HEK293 (cell line): Measurements from ENCODE around the gene WARS2.

Experiments used
- CTCF ChIA-PET: fragments of 350-600 bp; formaldehyde crosslinking; extraction: SDS; loops from one replicate; lab custom pipeline; 2021; ENCODE audit warnings: antibody characterized with exemption; lab: Yijun Ruan, JAX
- POLR2A ChIA-PET: fragments of 300-600 bp; formaldehyde crosslinking; extraction: SDS; loops from one replicate; lab custom pipeline; 2020; ENCODE audit warnings: antibody characterized with exemption, inconsistent platforms; lab: Yijun Ruan, JAX
- H3K27ac ChIP-seq: fragments of 200-500 bp; sonication (Bioruptor generic); 2 replicates; pipeline ENCODE4 v1.5.1; 2014; ENCODE audit warnings: low read depth, low read length, control low read depth, inconsistent platforms; ENCODE audit errors: extremely low read depth
- H3K36me3 ChIP-seq, 2 experiments: fragments of 200-500 bp in 1 of 2; sonication (Bioruptor generic) in 1 of 2; 1 replicate in 1 of 2; 2 replicates in 1 of 2; pipeline ENCODE4 v1.5.1; 2014 to 2017; ENCODE audit warnings: inconsistent platforms in 2 of 2, low read length in 2 of 2; ENCODE audit not compliant: control insufficient read depth in 2 of 2, insufficient read depth in 1 of 2
- H3K4me1 ChIP-seq: fragments of 200-500 bp; sonication (Bioruptor generic); 2 replicates; pipeline ENCODE4 v1.5.1; 2014; ENCODE audit warnings: mild to moderate bottlenecking, low read length, inconsistent platforms; ENCODE audit not compliant: control insufficient read depth, insufficient read depth
- H3K4me3 ChIP-seq: 2 replicates; pipeline ENCODE4 v1.5.1; 2011; ENCODE audit warnings: low read depth, mild to moderate bottlenecking, control low read depth, low read length, moderate library complexity
- H3K9me3 ChIP-seq: fragments of 200-500 bp; sonication (Bioruptor generic); 2 replicates; pipeline ENCODE4 v1.5.1; 2014; ENCODE audit warnings: low read depth, low read length, inconsistent platforms; ENCODE audit not compliant: control insufficient read depth, insufficient read depth
- GLIS2 ChIP-seq: fragments of 450-650 bp; formaldehyde crosslinking; IDR thresholded peaks from 2 replicates; pipeline ENCODE4 v1.5.1; 2016; ENCODE audit warnings: missing biosample characterization, missing genetic modification characterization
- IKZF3 ChIP-seq: fragments of 450-650 bp; IDR thresholded peaks from 2 replicates; pipeline ENCODE4 v1.5.0; 2018; ENCODE audit warnings: missing biosample characterization, mild to moderate bottlenecking, missing genetic modification characterization, moderate library complexity
- PRDM2 ChIP-seq: fragments of 450-650 bp; formaldehyde crosslinking; IDR thresholded peaks from 2 replicates; pipeline ENCODE4 v1.5.1; 2016; ENCODE audit warnings: missing biosample characterization, missing genetic modification characterization, borderline replicate concordance
- SALL2 ChIP-seq: fragments of 450-650 bp; formaldehyde crosslinking; IDR thresholded peaks from 2 replicates; pipeline ENCODE4 v1.5.0; 2017; ENCODE audit warnings: missing biosample characterization, mild to moderate bottlenecking, missing genetic modification characterization, borderline replicate concordance
- TRIM28 ChIP-seq: IDR thresholded peaks from 2 replicates; pipeline ENCODE4 v1.6.1; 2011; ENCODE audit warnings: low read length, control low read depth, borderline replicate concordance
- TSHZ1 ChIP-seq: fragments of 450-650 bp; formaldehyde crosslinking; IDR thresholded peaks from 2 replicates; pipeline ENCODE4 v1.5.1; 2016; ENCODE audit warnings: missing biosample characterization, missing genetic modification characterization, borderline replicate concordance
- ZBTB1 ChIP-seq: fragments of 450-650 bp; formaldehyde crosslinking; IDR thresholded peaks from 2 replicates; pipeline ENCODE4 v1.5.1; 2016; ENCODE audit warnings: missing biosample characterization, missing genetic modification characterization
- ZBTB17 ChIP-seq: fragments of 450-650 bp; formaldehyde crosslinking; IDR thresholded peaks from 2 replicates; pipeline ENCODE4 v1.5.1; 2016; ENCODE audit warnings: missing biosample characterization, missing genetic modification characterization
- ZBTB6 ChIP-seq: fragments of 450-650 bp; formaldehyde crosslinking; IDR thresholded peaks from 2 replicates; pipeline ENCODE4 v1.5.1; 2017; ENCODE audit warnings: missing biosample characterization, missing genetic modification characterization
- ZFP3 ChIP-seq: fragments of 450-650 bp; formaldehyde crosslinking; IDR thresholded peaks from 2 replicates; pipeline ENCODE4 v1.5.1; 2016; ENCODE audit warnings: low read depth, missing biosample characterization, missing genetic modification characterization
- ZNF133 ChIP-seq: fragments of 450-650 bp; formaldehyde crosslinking; IDR thresholded peaks from 2 replicates; pipeline ENCODE4 v1.5.1; 2016; ENCODE audit warnings: missing biosample characterization, missing genetic modification characterization
- ZNF175 ChIP-seq: fragments of 450-650 bp; formaldehyde crosslinking; IDR thresholded peaks from 2 replicates; pipeline ENCODE4 v1.5.1; 2016; ENCODE audit warnings: missing biosample characterization, missing genetic modification characterization
- ZNF19 ChIP-seq: fragments of 450-650 bp; formaldehyde crosslinking; IDR thresholded peaks from 2 replicates; pipeline ENCODE4; 2016; ENCODE audit warnings: missing biosample characterization, missing genetic modification characterization, low read depth
- ZNF426 ChIP-seq: fragments of 450-650 bp; formaldehyde crosslinking; IDR thresholded peaks from 2 replicates; pipeline ENCODE4 v1.5.1; 2017; ENCODE audit warnings: missing biosample characterization, missing genetic modification characterization, mild to moderate bottlenecking, inconsistent platforms, moderate library complexity
- ZNF510 ChIP-seq: fragments of 450-650 bp; formaldehyde crosslinking; IDR thresholded peaks from 2 replicates; pipeline ENCODE4 v1.5.1; 2018; ENCODE audit warnings: mild to moderate bottlenecking, missing genetic modification characterization, missing biosample characterization; ENCODE audit not compliant: insufficient replicate concordance
- ZNF571 ChIP-seq: fragments of 450-650 bp; formaldehyde crosslinking; IDR thresholded peaks from 2 replicates; pipeline ENCODE4 v1.5.0; 2017; ENCODE audit warnings: missing biosample characterization, missing genetic modification characterization
- ZNF677 ChIP-seq: fragments of 450-650 bp; IDR thresholded peaks from 2 replicates; pipeline ENCODE4 v1.5.0; 2018; ENCODE audit warnings: missing biosample characterization, mild to moderate bottlenecking, missing genetic modification characterization, moderate library complexity
- ZNF785 ChIP-seq: fragments of 450-650 bp; formaldehyde crosslinking; IDR thresholded peaks from 2 replicates; pipeline ENCODE4 v1.5.1; 2016; ENCODE audit warnings: missing biosample characterization, missing genetic modification characterization

The WARS2 gene

GRCh38 chr1:119115311-119115710 is 25.1 kb downstream of the WARS2 start (continued):
- TF ChIP-seq PRDM2 (tag by site-specific recombination): no peak
- no peak for TF ChIP-seq ZNF175 (tag by site-specific recombination)

- CTCF ChIA-PET: no interaction called here
- H3K4me1 ChIP-seq: no peaks in the 10 kb centered on the region
- no peak overlapping the region for H3K27ac ChIP-seq
- no peaks in the 10 kb centered on the region for H3K9me3 ChIP-seq
- no peak for TF ChIP-seq ZBTB1 (tag by site-specific recombination)
- no peak for TF ChIP-seq TSHZ1 (tag by site-specific recombination)
- TF ChIP-seq ZFP3 (tag by site-specific recombination): no peak
- TF ChIP-seq ZNF571 (tag by site-specific recombination): no peak
- no peak for TF ChIP-seq ZNF510
- no peak for TF ChIP-seq ZNF785 (tag by site-specific recombination)
- no peak for TF ChIP-seq ZNF133
- TF ChIP-seq ZNF19 (tag by site-specific recombination): no peak
- TF ChIP-seq ZBTB6 (tag by site-specific recombination): no peak
- TF ChIP-seq ZBTB17: no peak
- no peak for TF ChIP-seq ZNF426 (tag by site-specific recombination)
- no peak for TF ChIP-seq IKZF3 (tag by site-specific recombination)
- no peak for TF ChIP-seq ZNF677 (tag by site-specific recombination)
- TF ChIP-seq GLIS2 (tag by site-specific recombination): no peak
- no peak for TF ChIP-seq SALL2 (tag by site-specific recombination)
- no peak for TF ChIP-seq TRIM28
- H3K4me3 ChIP-seq: no peak overlapping the region
- no peaks in the 10 kb centered on the region for H3K36me3 ChIP-seq
- POLR2A ChIA-PET: no interaction called here
Measured at GRCh38 chr1:119114786-119115185, 25.7 kb downstream of the WARS2 start.
